ENCODE data around the gene PGRMC1. TPM values are rescaled to one million over a fixed set of nuclear protein-coding genes. Genes with fewer than 3 reads are reported as not detected.

The PGRMC1 gene
- total and polyA plus RNA-seq, 9 of the 15 experiments (the other 6 are each of a cell fraction or from before 2014, with no cell fraction given) = 27.4 to 115 (median 90.3) TPM

GRCh38 chrX:119228512-119229252 is 7.4 kb upstream of the PGRMC1 start:
- Histone ChIP-seq H3K36me3 (ENCODE audit: control insufficient read depth, insufficient read depth, low read length) (no peaks in the 10 kb centered on the region), H3K27ac (ENCODE audit: extremely low read depth, low read depth, low read length) (no peak overlapping the region), H3K4me3 (no peak overlapping the region), H3K9me3 (replicated peaks; ENCODE audit: control insufficient read depth, insufficient read depth, low read depth, low read length) (no peaks in the 10 kb centered on the region), H3K4me2 (ENCODE audit: insufficient read depth, low read length) (no peak overlapping the region), H4K20me1 (replicated peaks; ENCODE audit: control insufficient read depth, insufficient read depth, low read length) (no peaks in the 10 kb centered on the region), H3K9me1 (ENCODE audit: control insufficient read depth, insufficient read depth, low read length) (no peaks in the 10 kb centered on the region), H3K4me1 (replicated peaks in 1 of 2; ENCODE audit: control insufficient read depth in 2 of 2, insufficient read depth in 2 of 2, low read length in 2 of 2) (no peaks in the 10 kb centered on the region), H2AFZ (ENCODE audit: low read depth, low read length) (no peak overlapping the region), H3K9ac (ENCODE audit: insufficient read depth in 1 of 2, low read depth in 2 of 2, low read length in 2 of 2) (no peak overlapping the region), H3K27me3 (ENCODE audit: control insufficient read depth in 2 of 2, insufficient read depth in 2 of 2, low read length in 2 of 2) (peaks cover 5 to 10% of the 10 kb centered on the region in 2 experiments; a peak in 3 of 5 replicates), H3K79me2 (ENCODE audit: control insufficient read depth, insufficient read depth, low read length) (no peaks in the 10 kb centered on the region)
- no peak for TF ChIP-seq STAT6 (CRISPR knock-in tag; IDR thresholded peaks at IDR 0.05)
- TF ChIP-seq HDAC1 (IDR thresholded peaks at IDR 0.05) = no peak
- TF ChIP-seq ZNF174 (CRISPR knock-in tag; IDR thresholded peaks at IDR 0.05) = no peak
- FAIRE-seq (no peak), ATAC-seq (no peak), DNase-seq (ENCODE audit: extremely low read depth in 1 of 4, low spot score in 3 of 4) (no peak)
- intact Hi-C loops (cut with micrococcal nuclease) = no loop called here
- in situ Hi-C loops (cut with MboI) = no loop called here
- BruUV-seq (replicated peaks) = no TSS peak
- 0% methylated on average over 6 of the region's 6 CpGs for WGBS (ENCODE audit: insufficient coverage, low coverage, missing lambda C conversion rate)
- ChIA-PET CTCF (ENCODE audit: low intra/inter-chr PET ratio) (no interaction called here), POLR2A (interaction anchor here (0.5 kb wide), 1 partner anchor 17 kb away, joined by 4 read pairs; no protein-coding TSS in a partner anchor)

Data from K562 (cell line).